HEK293 (cell line): ENCODE results near the gene COL1A2.

ENCODE experiments used
- BCL11A ChIP-seq: fragments of 450-650 bp; formaldehyde crosslinking; IDR thresholded peaks from 2 replicates; pipeline ENCODE4 v1.5.1; 2016; ENCODE audit warnings: low read depth, missing biosample characterization, missing genetic modification characterization
- BCL6B ChIP-seq: fragments of 450-650 bp; formaldehyde crosslinking; IDR thresholded peaks from 2 replicates; pipeline ENCODE4 v1.5.1; 2017; ENCODE audit warnings: missing biosample characterization, missing genetic modification characterization
- CTCF ChIP-seq: fragments of 450-650 bp; formaldehyde crosslinking; IDR thresholded peaks from 2 replicates; pipeline ENCODE4 v1.5.1; 2016; ENCODE audit warnings: missing biosample characterization, missing genetic modification characterization
- KLF1 ChIP-seq: fragments of 450-650 bp; formaldehyde crosslinking; IDR thresholded peaks from 2 replicates; pipeline ENCODE4 v1.5.1; 2016; ENCODE audit warnings: missing biosample characterization, missing genetic modification characterization
- MYNN ChIP-seq: fragments of 450-650 bp; formaldehyde crosslinking; IDR thresholded peaks from 2 replicates; pipeline ENCODE4 v1.5.1; 2016; ENCODE audit warnings: missing biosample characterization, missing genetic modification characterization, borderline replicate concordance
- ZNF311 ChIP-seq: fragments of 450-650 bp; formaldehyde crosslinking; IDR thresholded peaks from 2 replicates; pipeline ENCODE4 v1.5.1; 2017; ENCODE audit warnings: missing biosample characterization, missing genetic modification characterization, borderline replicate concordance
- ZNF48 ChIP-seq: fragments of 450-650 bp; formaldehyde crosslinking; IDR thresholded peaks from 2 replicates; pipeline ENCODE4 v1.5.1; 2016; ENCODE audit warnings: missing biosample characterization, missing genetic modification characterization
- TF ChIP-seq, protein P1 (sequence below): fragments of 450-650 bp; formaldehyde crosslinking; IDR thresholded peaks from 2 replicates; pipeline ENCODE4 v1.5.1; 2016; ENCODE audit warnings: missing biosample characterization, missing genetic modification characterization, low read depth

DNA sequence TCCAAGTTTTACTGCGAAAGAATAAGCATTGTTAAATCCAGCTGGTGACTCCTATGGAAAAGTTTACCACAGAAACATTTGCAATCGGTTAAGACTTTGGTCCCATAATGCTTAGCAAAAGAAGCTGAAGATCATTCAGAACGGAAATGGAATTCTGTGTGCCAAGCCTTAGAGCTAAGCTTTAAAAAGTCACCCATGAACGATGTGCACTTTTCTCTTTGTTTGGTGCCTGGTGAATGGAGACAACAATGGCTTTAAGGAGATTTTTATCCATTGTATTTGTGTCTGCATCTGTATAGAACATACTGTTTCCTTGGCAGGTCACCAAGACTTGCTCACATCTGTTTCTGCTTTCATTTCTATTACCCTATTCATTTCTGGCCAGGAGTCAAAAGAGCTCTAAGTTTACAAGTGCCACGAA is 26.3 kb upstream of the COL1A2 start:
- TF ChIP-seq MYNN (no peak), BCL11A (tag by site-specific recombination) (no peak), CTCF (tag by site-specific recombination) (no peak), ZNF311 (tag by site-specific recombination) (no peak), ZNF48 (tag by site-specific recombination) (no peak), BCL6B (tag by site-specific recombination) (no peak), KLF1 (tag by site-specific recombination) (no peak)
- TF ChIP-seq, protein P1, sequence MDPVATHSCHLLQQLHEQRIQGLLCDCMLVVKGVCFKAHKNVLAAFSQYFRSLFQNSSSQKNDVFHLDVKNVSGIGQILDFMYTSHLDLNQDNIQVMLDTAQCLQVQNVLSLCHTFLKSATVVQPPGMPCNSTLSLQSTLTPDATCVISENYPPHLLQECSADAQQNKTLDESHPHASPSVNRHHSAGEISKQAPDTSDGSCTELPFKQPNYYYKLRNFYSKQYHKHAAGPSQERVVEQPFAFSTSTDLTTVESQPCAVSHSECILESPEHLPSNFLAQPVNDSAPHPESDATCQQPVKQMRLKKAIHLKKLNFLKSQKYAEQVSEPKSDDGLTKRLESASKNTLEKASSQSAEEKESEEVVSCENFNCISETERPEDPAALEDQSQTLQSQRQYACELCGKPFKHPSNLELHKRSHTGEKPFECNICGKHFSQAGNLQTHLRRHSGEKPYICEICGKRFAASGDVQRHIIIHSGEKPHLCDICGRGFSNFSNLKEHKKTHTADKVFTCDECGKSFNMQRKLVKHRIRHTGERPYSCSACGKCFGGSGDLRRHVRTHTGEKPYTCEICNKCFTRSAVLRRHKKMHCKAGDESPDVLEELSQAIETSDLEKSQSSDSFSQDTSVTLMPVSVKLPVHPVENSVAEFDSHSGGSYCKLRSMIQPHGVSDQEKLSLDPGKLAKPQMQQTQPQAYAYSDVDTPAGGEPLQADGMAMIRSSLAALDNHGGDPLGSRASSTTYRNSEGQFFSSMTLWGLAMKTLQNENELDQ (tag by site-specific recombination) = no peak
